RWPE1 (cell line): Measurements from ENCODE around the gene SHISA8.
A peak's percentile ranks its signal among the peaks of the same experiment; 100 is the strongest.

ENCODE experiments used
- CTCF ChIA-PET: fragments of 350-600 bp; sonication (Branson Sonifier 250); formaldehyde crosslinking; extraction: SDS; loops from one replicate; lab custom pipeline; 2021; lab: Yijun Ruan, JAX
- POLR2A ChIA-PET: fragments of 400-600 bp; formaldehyde crosslinking; extraction: SDS; loops from one replicate; lab custom pipeline; 2020; ENCODE audit warnings: antibody characterized with exemption; ENCODE audit not compliant: low non-redundant PET; lab: Yijun Ruan, JAX
- DNase-seq: peaks from one replicate; pipeline ENCODE4 v3.0.0; 2012; ENCODE audit warnings: low spot score
- H3K27ac ChIP-seq: fragments of 450-650 bp; 2 replicates; pipeline ENCODE4 v1.5.1; 2017
- CTCF ChIP-seq: fragments of 450-650 bp; conservative IDR thresholded peaks from 2 replicates; pipeline ENCODE4 v1.5.1; 2017; ENCODE audit warnings: low read depth, mild to moderate bottlenecking

SHISA8 gene

GRCh38 chr22:41925783-41926460 is 11.0 kb upstream of the SHISA8 start:
- CTCF ChIA-PET: interaction anchor here (0.5 to 1.3 kb wide), 7 partner anchors 12 to 1190 kb away, joined by 3 to 7 read pairs (median 4); no protein-coding TSS in a partner anchor
- no peak for DNase-seq
- POLR2A ChIA-PET: no interaction called here
- peak; percentile 69 for TF ChIP-seq CTCF
- H3K27ac ChIP-seq: no peak overlapping the region

- DNase-seq: no peak
- no peak for TF ChIP-seq CTCF
- POLR2A ChIA-PET: no interaction called here
- CTCF ChIA-PET: interaction anchor here (0.6 kb wide), 1 partner anchor 17 kb away, joined by 3 read pairs; no protein-coding TSS in a partner anchor
- no peak overlapping the region for H3K27ac ChIP-seq
Measured at GRCh38 chr22:41923595-41924276, 8.9 kb upstream of the SHISA8 start.

GRCh38 chr22:41922940-41923594 is 8.2 kb upstream of the SHISA8 start:
- no peak overlapping the region for H3K27ac ChIP-seq
- TF ChIP-seq CTCF: no peak
- POLR2A ChIA-PET: no interaction called here
- no peak for DNase-seq
- CTCF ChIA-PET: interaction anchor here (0.6 kb wide), 1 partner anchor 18 kb away, joined by 3 read pairs; no protein-coding TSS in a partner anchor

- CTCF ChIA-PET: no interaction called here
- POLR2A ChIA-PET: no interaction called here
- TF ChIP-seq CTCF: no peak
- DNase-seq: no peak
- H3K27ac ChIP-seq: no peak overlapping the region
Measured at GRCh38 chr22:41922328-41922727, 7.5 kb upstream of the SHISA8 start.

GRCh38 chr22:41920271-41920976 is 5.5 kb upstream of the SHISA8 start:
- no peak overlapping the region for H3K27ac ChIP-seq
- ChIA-PET POLR2A (no interaction called here), CTCF (no interaction called here)
- TF ChIP-seq CTCF: no peak
- DNase-seq: no peak
